SK-N-SH treated with all-trans-retinoic acid at 6 μM for 48 hours (cell line): ENCODE measurements around the gene HMMR.

Experiments
- ATAC-seq: fragments of 200-7000 bp; cut with Tn5 transposase; 3 replicates; pipeline ENCODE4 v1.9.1; 2020; ENCODE audit warnings: mild to moderate bottlenecking, moderate library complexity
- ARNTL ChIP-seq: fragments of 450-650 bp; formaldehyde crosslinking; IDR thresholded peaks from 2 replicates; pipeline ENCODE4 v1.5.0; 2020; ENCODE audit warnings: low read depth, mild to moderate bottlenecking, moderate library complexity, borderline replicate concordance
- BACH2 ChIP-seq: fragments of 250-450 bp; sonication (Bioruptor Pico); IDR thresholded peaks from 2 replicates; pipeline ENCODE4 v1.9.0; 2021; ENCODE audit warnings: mild to moderate bottlenecking, borderline replicate concordance
- CREB5 ChIP-seq: fragments of 250-450 bp; sonication (Bioruptor Pico); IDR thresholded peaks from 2 replicates; pipeline ENCODE4 v1.5.1; 2020; ENCODE audit warnings: low read depth, mild to moderate bottlenecking, moderate library complexity
- CSDC2 ChIP-seq: fragments of 250-450 bp; sonication (Bioruptor Pico); IDR thresholded peaks from 2 replicates; pipeline ENCODE4 v1.5.0; 2020; ENCODE audit warnings: mild to moderate bottlenecking, moderate library complexity
- CSRNP3 ChIP-seq: fragments of 250-450 bp; sonication (Bioruptor Pico); IDR thresholded peaks from 2 replicates; pipeline ENCODE4 v1.5.1; 2021; ENCODE audit warnings: mild to moderate bottlenecking, moderate library complexity
- GLIS3 ChIP-seq: fragments of 250-450 bp; sonication (Bioruptor Pico); IDR thresholded peaks from 2 replicates; pipeline ENCODE4 v1.5.0; 2020; ENCODE audit warnings: mild to moderate bottlenecking, moderate library complexity
- ISL1 ChIP-seq: fragments of 250-450 bp; sonication (Bioruptor Pico); IDR thresholded peaks from 2 replicates; pipeline ENCODE4 v2.1.2; 2022; ENCODE audit warnings: mild to moderate bottlenecking, moderate library complexity
- PATZ1 ChIP-seq: fragments of 250-450 bp; sonication (Bioruptor Pico); IDR thresholded peaks from 2 replicates; pipeline ENCODE4 v1.8.0; 2020; ENCODE audit warnings: mild to moderate bottlenecking, moderate library complexity, borderline replicate concordance
- POU6F1 ChIP-seq: fragments of 250-450 bp; sonication (Bioruptor Pico); IDR thresholded peaks from 2 replicates; pipeline ENCODE4 v1.8.0; 2021; ENCODE audit warnings: low read depth, mild to moderate bottlenecking, moderate library complexity, borderline replicate concordance
- PPARA ChIP-seq: fragments of 250-450 bp; sonication (Bioruptor Pico); IDR thresholded peaks from 2 replicates; pipeline ENCODE4 v1.5.0; 2020; ENCODE audit warnings: mild to moderate bottlenecking, borderline replicate concordance
- RARB ChIP-seq: fragments of 250-450 bp; sonication (Bioruptor Pico); IDR thresholded peaks from 2 replicates; pipeline ENCODE4 v1.8.0; 2021; ENCODE audit warnings: mild to moderate bottlenecking, moderate library complexity
- SNAI2 ChIP-seq: fragments of 250-450 bp; sonication (Bioruptor Pico); IDR thresholded peaks from 2 replicates; pipeline ENCODE4 v1.5.0; 2020; ENCODE audit warnings: mild to moderate bottlenecking, moderate library complexity
- TCF4 ChIP-seq: fragments of 250-450 bp; sonication (Bioruptor Pico); IDR thresholded peaks from 2 replicates; pipeline ENCODE4 v1.8.0; 2021; ENCODE audit warnings: mild to moderate bottlenecking, moderate library complexity, borderline replicate concordance
- TOX ChIP-seq: fragments of 250-450 bp; sonication (Bioruptor Pico); IDR thresholded peaks from 2 replicates; pipeline ENCODE4 v1.8.0; 2021; ENCODE audit warnings: mild to moderate bottlenecking, moderate library complexity, borderline replicate concordance
- TSHZ2 ChIP-seq: fragments of 250-450 bp; sonication (Bioruptor Pico); IDR thresholded peaks from 2 replicates; pipeline ENCODE4 v1.5.0; 2020; ENCODE audit warnings: mild to moderate bottlenecking, moderate library complexity
- ZC3H10 ChIP-seq: fragments of 250-450 bp; sonication (Bioruptor Pico); IDR thresholded peaks from 2 replicates; pipeline ENCODE4 v1.5.1; 2021; ENCODE audit warnings: mild to moderate bottlenecking, moderate library complexity
- ZFP3 ChIP-seq: fragments of 250-450 bp; sonication (Bioruptor Pico); IDR thresholded peaks from 2 replicates; pipeline ENCODE4 v1.5.0; 2020; ENCODE audit warnings: mild to moderate bottlenecking, moderate library complexity
- ZNF565 ChIP-seq: fragments of 450-650 bp; formaldehyde crosslinking; conservative IDR thresholded peaks from 2 replicates; pipeline ENCODE4 v1.5.0; 2020; ENCODE audit warnings: low read depth, mild to moderate bottlenecking, moderate library complexity
- ZNF70 ChIP-seq: fragments of 450-650 bp; formaldehyde crosslinking; IDR thresholded peaks from 2 replicates; pipeline ENCODE4 v1.5.0; 2020; ENCODE audit warnings: mild to moderate bottlenecking, moderate library complexity
- ZNF8 ChIP-seq: fragments of 450-650 bp; formaldehyde crosslinking; IDR thresholded peaks from 2 replicates; pipeline ENCODE4 v1.5.0; 2020; ENCODE audit warnings: mild to moderate bottlenecking, moderate library complexity

HMMR gene

GRCh38 chr5:163433271-163433670 is 27.2 kb upstream of the HMMR start:
- TF ChIP-seq CREB5 (no peak), ARNTL (no peak), ZFP3 (CRISPR knock-in tag) (no peak), PPARA (no peak), ZC3H10 (CRISPR knock-in tag) (no peak), ZNF8 (no peak), CSDC2 (CRISPR knock-in tag) (no peak)

GRCh38 chr5:163434401-163434866 is 26.0 kb upstream of the HMMR start:
- no peak for TF ChIP-seq SNAI2
- TF ChIP-seq ISL1 (CRISPR knock-in tag): peak; percentile 80
- TF ChIP-seq, all 23 proteins: peak for 1
- ATAC-seq: no peak

More at GRCh38 chr5:163433271-163433670, 27.2 kb upstream of the HMMR start:
- no peak for ATAC-seq

- ATAC-seq: no peak
- TF ChIP-seq CSDC2 (CRISPR knock-in tag) (no peak), POU6F1 (CRISPR knock-in tag) (no peak), ZC3H10 (CRISPR knock-in tag) (no peak), ZNF70 (CRISPR knock-in tag) (no peak), ISL1 (CRISPR knock-in tag) (no peak), CSRNP3 (no peak), CREB5 (no peak), ZNF565 (CRISPR knock-in tag) (no peak), TSHZ2 (CRISPR knock-in tag) (no peak), TCF4 (CRISPR knock-in tag) (no peak), ZNF8 (no peak), PATZ1 (no peak), TOX (CRISPR knock-in tag) (no peak), ARNTL (no peak), RARB (CRISPR knock-in tag) (no peak), BACH2 (CRISPR knock-in tag) (no peak), GLIS3 (CRISPR knock-in tag) (no peak)
- TF ChIP-seq, all 23 proteins: peak for 0
Measured at GRCh38 chr5:163436515-163436914, 23.9 kb upstream of the HMMR start.
